Fibroblast of lung (primary cell): Measurements from ENCODE around the gene DEGS2. TPM values are rescaled to one million over a fixed set of nuclear protein-coding genes. Genes with fewer than 3 reads are reported as not detected.

Source experiments
- DNase-seq, 2 donors: peaks; one replicate each; pipeline versions ENCODE4 v3.0.0 to v3.0.0-alpha.2; 2010; ENCODE audit warnings: low read depth in 2 of 2
- H2AFZ ChIP-seq: 2 replicates; pipeline ENCODE4 v1.5.1; 2012; ENCODE audit warnings: low read length, control low read depth, inconsistent platforms
- H3K27ac ChIP-seq: 2 replicates; pipeline ENCODE4 v1.5.1; 2011; ENCODE audit warnings: low read length, control low read depth; ENCODE audit not compliant: insufficient read depth
- H3K27me3 ChIP-seq: 2 replicates; pipeline ENCODE4 v1.5.1; 2011; ENCODE audit warnings: mild to moderate bottlenecking, low read length; ENCODE audit not compliant: control insufficient read depth, insufficient read depth
- H3K36me3 ChIP-seq: 2 replicates; pipeline ENCODE4 v1.5.1; 2011; ENCODE audit warnings: low read length; ENCODE audit not compliant: control insufficient read depth, insufficient read depth
- H3K4me1 ChIP-seq: 2 replicates; pipeline ENCODE4 v1.5.1; 2011; ENCODE audit warnings: low read length; ENCODE audit not compliant: control insufficient read depth, insufficient read depth; ENCODE audit errors: extremely low read depth
- H3K4me2 ChIP-seq: 2 replicates; pipeline ENCODE4 v1.5.1; 2011; ENCODE audit warnings: low read length, control low read depth; ENCODE audit not compliant: insufficient read depth; ENCODE audit errors: extremely low read depth
- H3K4me3 ChIP-seq, 4 experiments: fragments of 200-600 bp in 1 of 4; sonication (generic) in 1 of 4; replicated peaks in 1 of 4; 2 replicates each; pipeline ENCODE4 v1.5.1; 2011 to 2016; ENCODE audit warnings: low read length in 4 of 4, low read depth in 3 of 4, mild to moderate bottlenecking in 3 of 4, control low read depth in 2 of 4, inconsistent platforms in 1 of 4, mixed read lengths in 1 of 4; ENCODE audit not compliant: insufficient read depth in 1 of 4; ENCODE audit errors: control extremely low read depth in 1 of 4
- H3K79me2 ChIP-seq: 2 replicates; pipeline ENCODE4 v1.5.1; 2012; ENCODE audit warnings: mild to moderate bottlenecking, low read length, inconsistent platforms; ENCODE audit not compliant: control insufficient read depth, insufficient read depth
- H3K9ac ChIP-seq: 2 replicates; pipeline ENCODE4 v1.5.1; 2011; ENCODE audit warnings: mild to moderate bottlenecking, low read length, control low read depth; ENCODE audit not compliant: insufficient read depth
- H3K9me3 ChIP-seq: 2 replicates; pipeline ENCODE4 v1.5.1; 2012; ENCODE audit warnings: low read depth, low read length; ENCODE audit not compliant: control insufficient read depth, insufficient read depth
- H4K20me1 ChIP-seq: 2 replicates; pipeline ENCODE4 v1.5.1; 2011; ENCODE audit warnings: low read length; ENCODE audit not compliant: control insufficient read depth, insufficient read depth; ENCODE audit errors: extremely low read depth
- CTCF ChIP-seq, 2 donors: IDR thresholded peaks in 1 of 2; conservative IDR thresholded peaks in 1 of 2; 1 replicate in 1 of 2; 2 replicates in 1 of 2; pipeline ENCODE4 v1.5.1; 2011 to 2012; ENCODE audit warnings: low read length in 2 of 2, control low read depth in 1 of 2, inconsistent platforms in 1 of 2, low read depth in 1 of 2, mild to moderate bottlenecking in 1 of 2
- EZH2 ChIP-seq: IDR thresholded peaks from 2 replicates; pipeline ENCODE4 v1.5.1; 2012; ENCODE audit warnings: low read length, control low read depth, mild to moderate bottlenecking; ENCODE audit errors: missing control alignments
- polyA plus RNA-seq, 2 donors: library from polyadenylated mRNA; depleted of rRNA in 1 of 2; stranded (reverse) in 1 of 2; unstranded in 1 of 2; fragments of >200 nt; gene quantifications; 2 replicates each; pipeline ENCODE4 v1.2.1, GENCODE V29; 2011 to 2012; ENCODE audit warnings: missing spikeins in 1 of 2
- total RNA-seq: library from RNA; depleted of rRNA; stranded (reverse); fragments of >200 nt; gene quantifications from 2 replicates; pipeline ENCODE4 v1.2.1, GENCODE V29; 2014

The DEGS2 gene
- total and polyA plus RNA-seq, 2 donors (not counting 1 experiment from before 2014, with no cell fraction given), result under 0.01 TPM; not detected in 1

- Histone ChIP-seq H4K20me1 (no peaks in the 10 kb centered on the region), H3K9ac (no peak overlapping the region), H3K4me1 (no peaks in the 10 kb centered on the region)
These were observed 2.7 kb downstream of the DEGS2 start for GRCh38 chr14:100156776-100157175.

DNA sequence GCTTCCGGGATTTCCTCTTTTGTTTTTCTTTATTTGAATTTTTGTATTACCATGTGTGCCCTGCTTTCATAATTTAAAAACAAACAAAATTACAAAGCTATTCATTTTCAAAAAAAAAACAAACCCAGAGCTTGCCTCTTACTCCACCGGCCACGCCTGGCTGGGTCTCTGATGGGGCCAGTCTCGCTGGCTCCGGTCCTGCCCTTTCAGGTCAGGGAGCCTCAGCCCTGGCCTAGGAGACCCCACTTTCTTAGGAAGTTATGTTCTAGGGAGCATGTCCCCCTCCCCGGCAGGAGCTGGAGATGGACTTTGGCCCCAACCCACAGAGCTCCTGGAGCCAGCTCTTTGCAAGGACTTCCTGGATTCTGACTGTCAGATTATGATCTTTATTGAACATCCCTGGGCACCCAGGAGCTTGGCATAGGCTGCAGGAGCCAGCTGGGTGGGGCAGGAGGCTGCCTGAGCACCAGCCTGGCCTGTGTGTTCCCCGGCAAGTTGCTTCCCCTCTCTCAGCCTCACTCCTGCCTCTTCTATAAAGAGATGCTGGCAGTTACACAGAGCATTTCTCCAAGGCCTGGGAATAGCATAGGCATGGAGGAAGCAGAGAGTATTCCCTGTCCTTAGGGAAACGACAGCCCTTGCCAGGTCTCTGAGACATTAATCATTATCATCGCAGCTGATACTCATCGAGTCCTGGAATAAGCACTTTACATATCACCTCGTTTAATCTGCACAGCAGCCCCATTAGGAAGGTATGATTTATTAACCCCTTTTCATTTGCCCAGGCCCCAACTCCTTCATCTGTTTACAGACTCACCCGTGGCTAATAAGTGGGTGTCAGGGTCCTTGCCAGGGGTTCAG, 3.5 kb downstream of the DEGS2 start:
- H2AFZ ChIP-seq, result no peak overlapping the region
- peaks cover 18% of the 10 kb centered on the region for H3K27me3 ChIP-seq
- H3K9ac ChIP-seq, result no peak overlapping the region
- no peak overlapping the region for H3K4me3 ChIP-seq
- no peak overlapping the region for H3K27ac ChIP-seq
- no peak for DNase-seq
- no peaks in the 10 kb centered on the region for H4K20me1 ChIP-seq
- H3K4me1 ChIP-seq, result no peaks in the 10 kb centered on the region
- no peaks in the 10 kb centered on the region for H3K36me3 ChIP-seq
- no peaks in the 10 kb centered on the region for H3K79me2 ChIP-seq
- TF ChIP-seq EZH2 (no peak), CTCF (conservative IDR thresholded peaks at IDR 0.05 in 1 of 2, IDR thresholded peaks at IDR 0.05 in 1 of 2; ENCODE audit: low read depth in 1 of 2, low read length in 2 of 2) (no peak)
- no peaks in the 10 kb centered on the region for H3K9me3 ChIP-seq
- H3K4me2 ChIP-seq, result no peak overlapping the region

More at GRCh38 chr14:100156776-100157175, 2.7 kb downstream of the DEGS2 start:
- no peak overlapping the region for H3K4me2 ChIP-seq
- H3K27me3 ChIP-seq, result peaks cover 23% of the 10 kb centered on the region
- no peaks in the 10 kb centered on the region for H3K36me3 ChIP-seq
- H3K27ac ChIP-seq, result no peak overlapping the region
- H3K79me2 ChIP-seq, result no peaks in the 10 kb centered on the region
- DNase-seq, result no peak
- H3K4me3 ChIP-seq, result no peak overlapping the region
- H3K9me3 ChIP-seq, result no peaks in the 10 kb centered on the region
- no peak for TF ChIP-seq CTCF (conservative IDR thresholded peaks at IDR 0.05 in 1 of 2, IDR thresholded peaks at IDR 0.05 in 1 of 2; ENCODE audit: low read depth in 1 of 2, low read length in 2 of 2)
- no peak for TF ChIP-seq EZH2
- no peak overlapping the region for H2AFZ ChIP-seq

- Histone ChIP-seq H3K9ac (no peak overlapping the region), H3K9me3 (no peaks in the 10 kb centered on the region), H4K20me1 (no peaks in the 10 kb centered on the region), H3K4me3 (no peak overlapping the region), H3K27me3 (peaks cover 15% of the 10 kb centered on the region), H3K79me2 (no peaks in the 10 kb centered on the region), H3K4me1 (no peaks in the 10 kb centered on the region), H3K36me3 (no peaks in the 10 kb centered on the region), H3K4me2 (no peak overlapping the region), H2AFZ (no peak overlapping the region), H3K27ac (no peak overlapping the region)
- peak in 1 of 2 donors; percentile 15 for DNase-seq
- TF ChIP-seq CTCF (conservative IDR thresholded peaks at IDR 0.05 in 1 of 2, IDR thresholded peaks at IDR 0.05 in 1 of 2; ENCODE audit: low read depth in 1 of 2, low read length in 2 of 2), result peak; percentile 41 to 67
- no peak for TF ChIP-seq EZH2
These were observed 4.3 kb downstream of the DEGS2 start for GRCh38 chr14:100155049-100155621.
